SU-DHL-6 (cell line): ENCODE data around the gene PRAMEF8.
"Not testable (repeated sequence)": the region's sequence is repeated elsewhere in the genome, so short reads cannot be mapped to it uniquely, and the experiment has no call there.

Experiments used
- CTCF ChIP-seq: fragments of 200-600 bp; sonication (generic); IDR thresholded peaks from one replicate; pipeline ENCODE4 v1.5.1; 2017; ENCODE audit warnings: antibody characterized with exemption, mild to moderate bottlenecking, low read length, moderate library complexity; ENCODE audit not compliant: insufficient read depth, poor library complexity, severe bottlenecking
- EZH2phosphoT487 ChIP-seq: fragments of 200-600 bp; sonication (generic), shearing (Covaris generic); conservative IDR thresholded peaks from 2 replicates; pipeline ENCODE4 v1.6.1; 2018; ENCODE audit warnings: mild to moderate bottlenecking, antibody characterized with exemption, low read length, moderate library complexity, mixed read lengths

GRCh38 chr1:13302197-13302596 lies 17.3 kb upstream of the PRAMEF8 start:
- not testable (repeated sequence) for TF ChIP-seq CTCF, EZH2phosphoT487
